Panc1 (cell line): ENCODE results near the gene FAF2.

Experiments
- POLR2AphosphoS5 ChIP-seq: IDR thresholded peaks from 2 replicates; pipeline ENCODE4 v1.6.1; 2012; ENCODE audit warnings: mild to moderate bottlenecking, low read depth, low read length, moderate library complexity
- SIN3A ChIP-seq: IDR thresholded peaks from 2 replicates; pipeline ENCODE4 v1.6.1; 2012; ENCODE audit warnings: low read depth, mild to moderate bottlenecking, low read length, moderate library complexity, borderline replicate concordance; ENCODE audit not compliant: insufficient read depth
- TCF7L2 ChIP-seq: IDR thresholded peaks from 2 replicates; pipeline ENCODE4 v1.6.1; 2011; ENCODE audit warnings: mild to moderate bottlenecking, low read depth, low read length, inconsistent platforms
- TF ChIP-seq, protein P1 (sequence below): fragments of 450-650 bp; IDR thresholded peaks from 2 replicates; pipeline ENCODE4 v1.5.1; 2017; ENCODE audit warnings: mild to moderate bottlenecking
- TF ChIP-seq, protein P2 (sequence below), 2 experiments: IDR thresholded peaks; 2 replicates each; pipeline ENCODE4 v1.6.1; 2011 to 2012; ENCODE audit warnings: low read depth in 2 of 2, control low read depth in 1 of 2, low read length in 1 of 2, mild to moderate bottlenecking in 1 of 2, moderate library complexity in 1 of 2; ENCODE audit not compliant: insufficient read depth in 1 of 2

- TF ChIP-seq, protein P1, sequence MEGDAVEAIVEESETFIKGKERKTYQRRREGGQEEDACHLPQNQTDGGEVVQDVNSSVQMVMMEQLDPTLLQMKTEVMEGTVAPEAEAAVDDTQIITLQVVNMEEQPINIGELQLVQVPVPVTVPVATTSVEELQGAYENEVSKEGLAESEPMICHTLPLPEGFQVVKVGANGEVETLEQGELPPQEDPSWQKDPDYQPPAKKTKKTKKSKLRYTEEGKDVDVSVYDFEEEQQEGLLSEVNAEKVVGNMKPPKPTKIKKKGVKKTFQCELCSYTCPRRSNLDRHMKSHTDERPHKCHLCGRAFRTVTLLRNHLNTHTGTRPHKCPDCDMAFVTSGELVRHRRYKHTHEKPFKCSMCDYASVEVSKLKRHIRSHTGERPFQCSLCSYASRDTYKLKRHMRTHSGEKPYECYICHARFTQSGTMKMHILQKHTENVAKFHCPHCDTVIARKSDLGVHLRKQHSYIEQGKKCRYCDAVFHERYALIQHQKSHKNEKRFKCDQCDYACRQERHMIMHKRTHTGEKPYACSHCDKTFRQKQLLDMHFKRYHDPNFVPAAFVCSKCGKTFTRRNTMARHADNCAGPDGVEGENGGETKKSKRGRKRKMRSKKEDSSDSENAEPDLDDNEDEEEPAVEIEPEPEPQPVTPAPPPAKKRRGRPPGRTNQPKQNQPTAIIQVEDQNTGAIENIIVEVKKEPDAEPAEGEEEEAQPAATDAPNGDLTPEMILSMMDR = no peak
- no peak for TF ChIP-seq SIN3A
- TF ChIP-seq, protein P2, sequence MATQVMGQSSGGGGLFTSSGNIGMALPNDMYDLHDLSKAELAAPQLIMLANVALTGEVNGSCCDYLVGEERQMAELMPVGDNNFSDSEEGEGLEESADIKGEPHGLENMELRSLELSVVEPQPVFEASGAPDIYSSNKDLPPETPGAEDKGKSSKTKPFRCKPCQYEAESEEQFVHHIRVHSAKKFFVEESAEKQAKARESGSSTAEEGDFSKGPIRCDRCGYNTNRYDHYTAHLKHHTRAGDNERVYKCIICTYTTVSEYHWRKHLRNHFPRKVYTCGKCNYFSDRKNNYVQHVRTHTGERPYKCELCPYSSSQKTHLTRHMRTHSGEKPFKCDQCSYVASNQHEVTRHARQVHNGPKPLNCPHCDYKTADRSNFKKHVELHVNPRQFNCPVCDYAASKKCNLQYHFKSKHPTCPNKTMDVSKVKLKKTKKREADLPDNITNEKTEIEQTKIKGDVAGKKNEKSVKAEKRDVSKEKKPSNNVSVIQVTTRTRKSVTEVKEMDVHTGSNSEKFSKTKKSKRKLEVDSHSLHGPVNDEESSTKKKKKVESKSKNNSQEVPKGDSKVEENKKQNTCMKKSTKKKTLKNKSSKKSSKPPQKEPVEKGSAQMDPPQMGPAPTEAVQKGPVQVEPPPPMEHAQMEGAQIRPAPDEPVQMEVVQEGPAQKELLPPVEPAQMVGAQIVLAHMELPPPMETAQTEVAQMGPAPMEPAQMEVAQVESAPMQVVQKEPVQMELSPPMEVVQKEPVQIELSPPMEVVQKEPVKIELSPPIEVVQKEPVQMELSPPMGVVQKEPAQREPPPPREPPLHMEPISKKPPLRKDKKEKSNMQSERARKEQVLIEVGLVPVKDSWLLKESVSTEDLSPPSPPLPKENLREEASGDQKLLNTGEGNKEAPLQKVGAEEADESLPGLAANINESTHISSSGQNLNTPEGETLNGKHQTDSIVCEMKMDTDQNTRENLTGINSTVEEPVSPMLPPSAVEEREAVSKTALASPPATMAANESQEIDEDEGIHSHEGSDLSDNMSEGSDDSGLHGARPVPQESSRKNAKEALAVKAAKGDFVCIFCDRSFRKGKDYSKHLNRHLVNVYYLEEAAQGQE (IDR thresholded peaks at IDR 0.05; ENCODE audit: insufficient read depth in 1 of 2, low read depth in 2 of 2, low read length in 1 of 2) = no peak
- TF ChIP-seq POLR2AphosphoS5 = no peak
- no peak for TF ChIP-seq TCF7L2
These were observed 76.0 kb downstream of the FAF2 start for GRCh38 chr5:176524138-176524537.
